ENCODE data around the gene PIK3CD. TPM values are rescaled to one million over a fixed set of nuclear protein-coding genes. Genes with fewer than 3 reads are reported as not detected.
A peak's percentile ranks its signal among the peaks of the same experiment; 100 is the strongest.

Gene PIK3CD
- 13.7 and 15.7 TPM in 2 replicates for total RNA-seq
- long read RNA-seq, partial matches to known transcripts: 2 of 4 reads
- long read RNA-seq, other reads (novel, unspliced or antisense): 2 of 4 reads

GRCh38 chr1:9651565-9652378, at the start of gene PIK3CD:
TSS of gene PIK3CD (plus strand) at chr1:9651731. CDS start at chr1:9710456, 58,725 bp downstream.
- Mint-ChIP-seq H3K36me3 (ENCODE audit: insufficient read depth) (no peaks in the 10 kb centered on the region), H3K27ac (peak within 1 kb of the TSS; percentile 54), H3K27me3 (peaks cover 52% of the 10 kb centered on the region), H3K9me3 (ENCODE audit: low read depth) (no peaks in the 10 kb centered on the region), H3K4me1 (ENCODE audit: low read depth) (peaks cover 2% of the 10 kb centered on the region), H3K4me3 (ENCODE audit: low read depth) (peak within 1 kb of the TSS; percentile 64)
- TF ChIP-seq CTCF (IDR thresholded peaks at IDR 0.05; ENCODE audit: unreplicated experiment): no peak
- DNase-seq (ENCODE audit: low spot score, unreplicated experiment): peak; percentile 50

- Mint-ChIP-seq H3K27ac (no peak overlapping the region), H3K4me3 (ENCODE audit: low read depth) (no peak overlapping the region), H3K36me3 (ENCODE audit: insufficient read depth) (peaks cover 6% of the 10 kb centered on the region), H3K9me3 (ENCODE audit: low read depth) (no peaks in the 10 kb centered on the region), H3K4me1 (ENCODE audit: low read depth) (no peaks in the 10 kb centered on the region), H3K27me3 (no peaks in the 10 kb centered on the region)
- no peak for DNase-seq (ENCODE audit: low spot score, unreplicated experiment)
- no peak for TF ChIP-seq CTCF (IDR thresholded peaks at IDR 0.05; ENCODE audit: unreplicated experiment)
Measured at GRCh38 chr1:9601942-9602793, 49.4 kb upstream of the PIK3CD start.

GRCh38 chr1:9602794-9603167, 48.8 kb upstream of the PIK3CD start:
- H3K4me1 Mint-ChIP-seq (ENCODE audit: low read depth): no peaks in the 10 kb centered on the region
- peaks cover 6% of the 10 kb centered on the region for H3K36me3 Mint-ChIP-seq (ENCODE audit: insufficient read depth)
- DNase-seq (ENCODE audit: low spot score, unreplicated experiment): no peak
- H3K9me3 Mint-ChIP-seq (ENCODE audit: low read depth): no peaks in the 10 kb centered on the region
- TF ChIP-seq CTCF (IDR thresholded peaks at IDR 0.05; ENCODE audit: unreplicated experiment): no peak
- no peak overlapping the region for H3K27ac Mint-ChIP-seq
- H3K4me3 Mint-ChIP-seq (ENCODE audit: low read depth): no peak overlapping the region
- H3K27me3 Mint-ChIP-seq: no peaks in the 10 kb centered on the region

- H3K27ac Mint-ChIP-seq: no peak overlapping the region
- peaks cover 4% of the 10 kb centered on the region for H3K36me3 Mint-ChIP-seq (ENCODE audit: insufficient read depth)
- no peaks in the 10 kb centered on the region for H3K9me3 Mint-ChIP-seq (ENCODE audit: low read depth)
- no peak for DNase-seq (ENCODE audit: low spot score, unreplicated experiment)
- H3K4me1 Mint-ChIP-seq (ENCODE audit: low read depth): no peaks in the 10 kb centered on the region
- H3K27me3 Mint-ChIP-seq: no peaks in the 10 kb centered on the region
- TF ChIP-seq CTCF (IDR thresholded peaks at IDR 0.05; ENCODE audit: unreplicated experiment): no peak
- H3K4me3 Mint-ChIP-seq (ENCODE audit: low read depth): no peak overlapping the region
Measured at GRCh38 chr1:9603307-9603706, 48.2 kb upstream of the PIK3CD start.
